Small intestine (tissue), 7 donors: ENCODE data around the gene PHAX. TPM values are rescaled to one million over a fixed set of nuclear protein-coding genes. Genes with fewer than 3 reads are reported as not detected.
A peak's percentile ranks its signal among the peaks of the same experiment; 100 is the strongest.

Source experiments
- DNase-seq, 2 donors: peaks; one replicate each; pipeline versions ENCODE4 v3.0.0 to v3.0.0-alpha.2; 2013
- FAIRE-seq: peaks from 2 replicates; lab custom pipeline; 2012; peaks lifted over from hg19 to GRCh38; lab: Jason Lieb, UNC
- H3K27ac ChIP-seq, 3 donors: one replicate each; pipeline ENCODE4 v1.5.1; 2013; ENCODE audit warnings: low read length in 2 of 3, mild to moderate bottlenecking in 2 of 3, control low read depth in 1 of 3, inconsistent platforms in 1 of 3, low read depth in 1 of 3, moderate library complexity in 1 of 3
- H3K27me3 ChIP-seq, 3 donors: one replicate each; pipeline ENCODE4 v1.6.1; 2013; ENCODE audit warnings: low read length in 3 of 3, inconsistent platforms in 1 of 3; ENCODE audit not compliant: control insufficient read depth in 3 of 3, insufficient read depth in 3 of 3
- H3K36me3 ChIP-seq, 3 donors: one replicate each; pipeline ENCODE4 v1.6.1; 2013; ENCODE audit warnings: low read length in 3 of 3, inconsistent platforms in 1 of 3, low read depth in 1 of 3, mild to moderate bottlenecking in 1 of 3, moderate library complexity in 1 of 3; ENCODE audit not compliant: control insufficient read depth in 3 of 3, insufficient read depth in 2 of 3
- H3K4me1 ChIP-seq, 3 donors: one replicate each; pipeline ENCODE4 v1.6.1; 2013; ENCODE audit warnings: low read length in 2 of 3, inconsistent platforms in 1 of 3, low read depth in 1 of 3, mild to moderate bottlenecking in 1 of 3, moderate library complexity in 1 of 3; ENCODE audit not compliant: control insufficient read depth in 3 of 3, insufficient read depth in 2 of 3
- H3K4me3 ChIP-seq, 3 donors: one replicate each; pipeline ENCODE4 v1.5.1; 2013; ENCODE audit warnings: low read length in 3 of 3, control low read depth in 1 of 3, inconsistent platforms in 1 of 3, low read depth in 1 of 3, mild to moderate bottlenecking in 1 of 3, moderate library complexity in 1 of 3
- H3K9me3 ChIP-seq, 2 donors: one replicate each; pipeline ENCODE4 v1.6.1; 2013; ENCODE audit warnings: low read depth in 1 of 2, low read length in 1 of 2; ENCODE audit not compliant: control insufficient read depth in 2 of 2, insufficient read depth in 1 of 2
- WGBS, 3 donors: extraction: QIAGEN DNeasy Blood & Tissue Kit; methylation state at CpG; one replicate each; pipeline ENCODE4 v1.1.7; 2013; 5-methylcytosine and 5-hydroxymethylcytosine counted together
- polyA plus RNA-seq, 4 donors: library from polyadenylated mRNA; stranded (reverse) in 3 of 4; unstranded in 1 of 4; fragments of 200-250 nt in 3 of 4; fragments of 120-200 nt in 1 of 4; gene quantifications; one replicate each; pipeline versions ENCODE4 v1.2.1 to v1.2.3, GENCODE V29; 2013
- donor health status: healthy with polysubstance abuse.
- donor health status: control.
- donor health status: control.
- donor health status: Bipolar disorder and iron deficiency.
- donor health status: healthy.

PHAX gene
- polyA plus RNA-seq, 4 donors: 17.4 to 32.8 (median 17.9) TPM

- H3K36me3 ChIP-seq: peaks cover 0 to 46% (median 2%) of the 10 kb centered on the region in 3 donors
- no peaks in the 10 kb centered on the region for H3K4me1 ChIP-seq
- no peaks in the 10 kb centered on the region for H3K9me3 ChIP-seq
- no peak for FAIRE-seq
- no peak overlapping the region for H3K4me3 ChIP-seq
- 92 to 93% (median 92%) methylated on average over 5 of the region's 5 CpGs for WGBS, 3 donors
- H3K27me3 ChIP-seq: no peaks in the 10 kb centered on the region
- no peak overlapping the region for H3K27ac ChIP-seq
- no peak for DNase-seq
These were observed 23.8 kb upstream of the PHAX start for GRCh38 chr5:126576974-126577373.

GRCh38 chr5:126577415-126577814 lies 23.3 kb upstream of the PHAX start:
- H3K36me3 ChIP-seq: peaks cover 0 to 46% (median 2%) of the 10 kb centered on the region in 3 donors

GRCh38 chr5:126579716-126580115 lies 21.0 kb upstream of the PHAX start:
- Histone ChIP-seq H3K27me3 (no peaks in the 10 kb centered on the region), H3K27ac (no peak overlapping the region), H3K4me1 (no peaks in the 10 kb centered on the region), H3K4me3 (no peak overlapping the region), H3K36me3 (peaks cover 0 to 49% (median 2%) of the 10 kb centered on the region in 3 donors), H3K9me3 (no peaks in the 10 kb centered on the region)
- WGBS, 3 donors: 84 to 90% (median 87%) methylated on average over 2 of the region's 2 CpGs
- no peak for FAIRE-seq
- no peak for DNase-seq

More at GRCh38 chr5:126577415-126577814, 23.3 kb upstream of the PHAX start:
- 85 to 92% (median 91%) methylated on average over 5 of the region's 5 CpGs for WGBS, 3 donors
- Histone ChIP-seq H3K27ac (no peak overlapping the region), H3K4me3 (no peak overlapping the region), H3K9me3 (no peaks in the 10 kb centered on the region), H3K27me3 (no peaks in the 10 kb centered on the region), H3K4me1 (no peaks in the 10 kb centered on the region)
- no peak for FAIRE-seq
- no peak for DNase-seq

- WGBS, 3 donors: 90 to 92% (median 91%) methylated on average over 3 of the region's 3 CpGs
- no peak overlapping the region for H3K27ac ChIP-seq
- H3K4me1 ChIP-seq: no peaks in the 10 kb centered on the region
- DNase-seq (no peak), FAIRE-seq (no peak)
- no peak overlapping the region for H3K4me3 ChIP-seq
- peaks cover 0 to 48% (median 2%) of the 10 kb centered on the region in 3 donors for H3K36me3 ChIP-seq
- H3K9me3 ChIP-seq: no peaks in the 10 kb centered on the region
- H3K27me3 ChIP-seq: no peaks in the 10 kb centered on the region
These were observed 17.0 kb upstream of the PHAX start for GRCh38 chr5:126583761-126584160.

- Histone ChIP-seq H3K9me3 (peaks cover 0 to 6% of the 10 kb centered on the region in 2 donors), H3K4me1 (no peaks in the 10 kb centered on the region), H3K36me3 (peaks cover 2 to 48% (median 2%) of the 10 kb centered on the region in 3 donors), H3K4me3 (no peak overlapping the region), H3K27ac (no peak overlapping the region), H3K27me3 (no peaks in the 10 kb centered on the region)
- 82 to 89% (median 88%) methylated on average over 9 of the region's 9 CpGs for WGBS, 3 donors
- DNase-seq: no peak
- FAIRE-seq: no peak
These were observed 13.0 kb upstream of the PHAX start for GRCh38 chr5:126587551-126588390.

GRCh38 chr5:126589536-126590297 lies 11.0 kb upstream of the PHAX start:
- H3K27ac ChIP-seq: no peak overlapping the region
- peaks cover 0 to 6% of the 10 kb centered on the region in 2 donors for H3K9me3 ChIP-seq
- peaks cover 2 to 44% (median 2%) of the 10 kb centered on the region in 3 donors for H3K36me3 ChIP-seq
- FAIRE-seq: no peak
- H3K4me1 ChIP-seq: peaks cover 2 to 12% (median 3%) of the 10 kb centered on the region in 3 donors
- 94 to 96% (median 96%) methylated on average over 24 to 28 of the region's 28 CpGs for WGBS, 3 donors
- no peak overlapping the region for H3K4me3 ChIP-seq
- DNase-seq: no peak
- H3K27me3 ChIP-seq: no peaks in the 10 kb centered on the region

GRCh38 chr5:126591549-126591948 lies 9.2 kb upstream of the PHAX start:
- peaks cover 2 to 12% (median 3%) of the 10 kb centered on the region in 3 donors for H3K4me1 ChIP-seq
- peaks cover 0 to 35% (median 2%) of the 10 kb centered on the region in 3 donors for H3K36me3 ChIP-seq
- peaks cover 0 to 6% of the 10 kb centered on the region in 2 donors for H3K9me3 ChIP-seq
- no peak overlapping the region for H3K27ac ChIP-seq
- FAIRE-seq (no peak), DNase-seq (no peak)
- no peak overlapping the region for H3K4me3 ChIP-seq
- no peaks in the 10 kb centered on the region for H3K27me3 ChIP-seq
- 82 to 98% (median 94%) methylated on average over 1 of the region's 1 CpG for WGBS, 3 donors

- DNase-seq (peak; percentile 92 to 96), FAIRE-seq (no peak)
- Histone ChIP-seq H3K27ac (peak within 1 kb of the TSS; percentile 65 to 89 (median 83)), H3K4me1 (peaks cover 2 to 12% (median 3%) of the 10 kb centered on the region in 3 donors), H3K9me3 (no peaks in the 10 kb centered on the region), H3K36me3 (peaks cover 0 to 15% (median 2%) of the 10 kb centered on the region in 3 donors), H3K27me3 (no peaks in the 10 kb centered on the region), H3K4me3 (peak within 1 kb of the TSS; percentile 54 to 92 (median 75))
- WGBS, 3 donors: 1% methylated on average over 44 of the region's 44 CpGs
These were observed 5.8 kb upstream of the PHAX start, which contains the start of gene ALDH7A1 for GRCh38 chr5:126594748-126595485. TSS of gene ALDH7A1 (minus strand) at chr5:126595219. CDS start at chr5:126595198, 21 bp downstream.
